HCT116 (cell line): ENCODE measurements around the gene TTLL11. TPM values are rescaled to one million over a fixed set of nuclear protein-coding genes. Genes with fewer than 3 reads are reported as not detected.

ENCODE experiments used
- ATAC-seq: fragments of 200-7000 bp; cut with Tn5 transposase; 2 replicates; pipeline ENCODE4 v1.9.1; 2020; ENCODE audit warnings: mild to moderate bottlenecking, moderate library complexity
- BruUV-seq: library from RNA; stranded (reverse); fragments of 400-500 nt; replicated peaks from 2 replicates; lab custom pipeline; 2021; lab: Mats Ljungman, UMichigan
- CTCF ChIA-PET: fragments of 300-600 bp; sonication (Branson Sonifier 250); formaldehyde crosslinking; loops from one replicate; lab custom pipeline; 2021; ENCODE audit warnings: antibody characterized with exemption; lab: Charles Lee
- POLR2A ChIA-PET: fragments of 300-600, 350-600 bp; sonication (Branson Sonifier 250); formaldehyde crosslinking; loops from one replicate; lab custom pipeline; 2021; ENCODE audit warnings: antibody characterized with exemption; lab: Charles Lee
- RAD21 ChIA-PET, 2 experiments: fragments of 300-600 bp; sonication (Branson Sonifier 250); formaldehyde crosslinking; loops; one replicate each; lab custom pipeline; 2023; ENCODE audit warnings: low total read pairs in 2 of 2; ENCODE audit not compliant: uncharacterized antibody in 2 of 2, unreplicated experiment in 2 of 2, low non-redundant PET in 1 of 2; lab: Charles Lee
- DNase-seq: peaks from one replicate; pipeline ENCODE4 v3.0.0-alpha.2; 2010; ENCODE audit warnings: low read depth, low spot score
- H2AFZ ChIP-seq: fragments of 200-600 bp; shearing (Covaris generic), sonication (generic); 2 replicates; pipeline ENCODE4 v1.6.1; 2017; ENCODE audit warnings: low read depth, mixed run types, mixed read lengths, antibody characterized with exemption, low read length; ENCODE audit not compliant: poor library complexity, severe bottlenecking
- H3K27ac ChIP-seq: 2 replicates; pipeline ENCODE4 v1.5.1; 2012; ENCODE audit warnings: low read depth, low read length
- H3K27me3 ChIP-seq: fragments of 200-600 bp; sonication (generic); 2 replicates; pipeline ENCODE4 v1.6.1; 2016; ENCODE audit warnings: mixed run types, low read length, mixed read lengths; ENCODE audit not compliant: insufficient read depth
- H3K36me3 ChIP-seq, 2 experiments: fragments of 200-500 bp in 1 of 2; fragments of 200-600 bp in 1 of 2; sonication (Bioruptor generic) in 1 of 2; sonication (generic) in 1 of 2; 2 replicates each; pipeline versions ENCODE4 v1.5.1 to v1.6.1; 2014 to 2016; ENCODE audit warnings: low read length in 2 of 2, inconsistent platforms in 1 of 2, mixed read lengths in 1 of 2, mixed run types in 1 of 2; ENCODE audit not compliant: insufficient read depth in 2 of 2, control insufficient read depth in 1 of 2
- H3K4me1 ChIP-seq, 2 experiments: fragments of 200-600 bp in 1 of 2; sonication (generic) in 1 of 2; 2 replicates each; pipeline versions ENCODE4 v1.5.1 to v1.6.1; 2012 to 2017; ENCODE audit warnings: low read length in 2 of 2, inconsistent platforms in 1 of 2, mild to moderate bottlenecking in 1 of 2, mixed read lengths in 1 of 2, mixed run types in 1 of 2, moderate library complexity in 1 of 2; ENCODE audit not compliant: insufficient read depth in 2 of 2, control insufficient read depth in 1 of 2
- H3K4me2 ChIP-seq: fragments of 200-600 bp; sonication (generic); 2 replicates; pipeline ENCODE4 v1.6.1; 2017; ENCODE audit warnings: mixed run types, low read length, mixed read lengths
- H3K4me3 ChIP-seq, 2 experiments: fragments of 200-600 bp in 1 of 2; sonication (generic) in 1 of 2; replicated peaks in 1 of 2; 2 replicates each; pipeline ENCODE4 v1.5.1; 2011 to 2016; ENCODE audit warnings: low read length in 2 of 2, control low read depth in 1 of 2, low read depth in 1 of 2, mild to moderate bottlenecking in 1 of 2, mixed read lengths in 1 of 2, mixed run types in 1 of 2
- H3K79me2 ChIP-seq: fragments of 200-600 bp; sonication (generic); 2 replicates; pipeline ENCODE4 v1.6.1; 2017; ENCODE audit warnings: mild to moderate bottlenecking, mixed run types, low read length, moderate library complexity, mixed read lengths; ENCODE audit not compliant: insufficient read depth
- H3K9ac ChIP-seq: fragments of 200-600 bp; sonication (generic); 2 replicates; pipeline ENCODE4 v1.6.1; 2016; ENCODE audit warnings: low read length, mixed read lengths
- H3K9me2 ChIP-seq: fragments of 200-600 bp; sonication (generic), shearing (Covaris generic); 2 replicates; pipeline ENCODE4 v1.6.1; 2017; ENCODE audit warnings: mixed run types, mild to moderate bottlenecking, moderate library complexity; ENCODE audit not compliant: insufficient read depth
- H3K9me3 ChIP-seq, 2 experiments: fragments of 200-500 bp in 1 of 2; fragments of 200-600 bp in 1 of 2; sonication (Bioruptor generic) in 1 of 2; sonication (generic) in 1 of 2; 2 replicates each; pipeline ENCODE4 v1.6.1; 2014 to 2017; ENCODE audit warnings: low read length in 2 of 2, mixed read lengths in 2 of 2, inconsistent platforms in 1 of 2, low read depth in 1 of 2, mild to moderate bottlenecking in 1 of 2, mixed run types in 1 of 2, moderate library complexity in 1 of 2; ENCODE audit not compliant: control insufficient read depth in 1 of 2, insufficient read depth in 1 of 2
- H4K20me1 ChIP-seq: fragments of 200-600 bp; sonication (generic), shearing (Covaris generic); 2 replicates; pipeline ENCODE4 v1.6.1; 2017; ENCODE audit warnings: mixed run types, mild to moderate bottlenecking, moderate library complexity; ENCODE audit not compliant: insufficient read depth
- ATF3 ChIP-seq: IDR thresholded peaks from 2 replicates; pipeline ENCODE4 v1.6.1; 2012
- CBX3 ChIP-seq: IDR thresholded peaks from 2 replicates; pipeline ENCODE4 v1.6.1; 2012; ENCODE audit warnings: low read depth
- CTCF ChIP-seq, 3 experiments: fragments of 200-600 bp in 1 of 3; sonication (generic) in 1 of 3; IDR thresholded peaks in 2 of 3; conservative IDR thresholded peaks in 1 of 3; 2 replicates each; pipeline ENCODE4 v1.5.1; 2012 to 2017; ENCODE audit warnings: low read depth in 2 of 3, low read length in 2 of 3, antibody characterized with exemption in 1 of 3, borderline replicate concordance in 1 of 3, control low read depth in 1 of 3, mild to moderate bottlenecking in 1 of 3, mixed read lengths in 1 of 3, mixed run types in 1 of 3, moderate library complexity in 1 of 3; ENCODE audit not compliant: insufficient read depth in 1 of 3
- POLR2A ChIP-seq: IDR thresholded peaks from 2 replicates; pipeline ENCODE4 v1.7.0; 2011; ENCODE audit warnings: borderline replicate concordance; ENCODE audit not compliant: insufficient read depth, insufficient read length; ENCODE audit errors: extremely low read depth
- SP1 ChIP-seq: IDR thresholded peaks from 2 replicates; pipeline ENCODE4 v1.6.1; 2012; ENCODE audit warnings: low read depth
- YY1 ChIP-seq: IDR thresholded peaks from 2 replicates; pipeline ENCODE4 v1.6.1; 2011; ENCODE audit warnings: low read length, low read depth, moderate library complexity, mild to moderate bottlenecking; ENCODE audit not compliant: insufficient replicate concordance; ENCODE audit errors: extremely low read depth
- ZBTB33 ChIP-seq: IDR thresholded peaks from 2 replicates; pipeline ENCODE4 v1.6.1; 2011; ENCODE audit warnings: mild to moderate bottlenecking, low read length, moderate library complexity; ENCODE audit not compliant: insufficient replicate concordance; ENCODE audit errors: extremely low read depth
- intact Hi-C: fragments of 100-400 bp; cut with micrococcal nuclease; formaldehyde crosslinking; loops from 2 replicates; pipeline ENCODE4 v1.10.0; 2022
- total RNA-seq: library from RNA; stranded (reverse); gene quantifications from one replicate; pipeline ENCODE4 v1.2.1, GENCODE V29; 2021; ENCODE audit not compliant: unreplicated experiment
- TF ChIP-seq, protein P1 (sequence below): IDR thresholded peaks from 2 replicates; pipeline ENCODE4 v1.6.1; 2012; ENCODE audit warnings: low read depth

TTLL11 gene
- total RNA-seq, 1 experiment from 2014 or later: 2.2 TPM

- TF ChIP-seq, protein P1, sequence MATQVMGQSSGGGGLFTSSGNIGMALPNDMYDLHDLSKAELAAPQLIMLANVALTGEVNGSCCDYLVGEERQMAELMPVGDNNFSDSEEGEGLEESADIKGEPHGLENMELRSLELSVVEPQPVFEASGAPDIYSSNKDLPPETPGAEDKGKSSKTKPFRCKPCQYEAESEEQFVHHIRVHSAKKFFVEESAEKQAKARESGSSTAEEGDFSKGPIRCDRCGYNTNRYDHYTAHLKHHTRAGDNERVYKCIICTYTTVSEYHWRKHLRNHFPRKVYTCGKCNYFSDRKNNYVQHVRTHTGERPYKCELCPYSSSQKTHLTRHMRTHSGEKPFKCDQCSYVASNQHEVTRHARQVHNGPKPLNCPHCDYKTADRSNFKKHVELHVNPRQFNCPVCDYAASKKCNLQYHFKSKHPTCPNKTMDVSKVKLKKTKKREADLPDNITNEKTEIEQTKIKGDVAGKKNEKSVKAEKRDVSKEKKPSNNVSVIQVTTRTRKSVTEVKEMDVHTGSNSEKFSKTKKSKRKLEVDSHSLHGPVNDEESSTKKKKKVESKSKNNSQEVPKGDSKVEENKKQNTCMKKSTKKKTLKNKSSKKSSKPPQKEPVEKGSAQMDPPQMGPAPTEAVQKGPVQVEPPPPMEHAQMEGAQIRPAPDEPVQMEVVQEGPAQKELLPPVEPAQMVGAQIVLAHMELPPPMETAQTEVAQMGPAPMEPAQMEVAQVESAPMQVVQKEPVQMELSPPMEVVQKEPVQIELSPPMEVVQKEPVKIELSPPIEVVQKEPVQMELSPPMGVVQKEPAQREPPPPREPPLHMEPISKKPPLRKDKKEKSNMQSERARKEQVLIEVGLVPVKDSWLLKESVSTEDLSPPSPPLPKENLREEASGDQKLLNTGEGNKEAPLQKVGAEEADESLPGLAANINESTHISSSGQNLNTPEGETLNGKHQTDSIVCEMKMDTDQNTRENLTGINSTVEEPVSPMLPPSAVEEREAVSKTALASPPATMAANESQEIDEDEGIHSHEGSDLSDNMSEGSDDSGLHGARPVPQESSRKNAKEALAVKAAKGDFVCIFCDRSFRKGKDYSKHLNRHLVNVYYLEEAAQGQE: no peak
- TF ChIP-seq CTCF (IDR thresholded peaks at IDR 0.05 in 2 of 3, conservative IDR thresholded peaks at IDR 0.05 in 1 of 3; ENCODE audit: borderline replicate concordance in 1 of 3, insufficient read depth in 1 of 3, low read depth in 2 of 3, low read length in 2 of 3): no peak
These were observed 2.7 kb downstream of the TTLL11 start (continued) for GRCh38 chr9:122090287-122090883.

- no peak overlapping the region for H3K4me3 ChIP-seq
- RAD21 ChIA-PET: no interaction called here
- no peaks in the 10 kb centered on the region for H3K9me2 ChIP-seq
- intact Hi-C loops: no loop called here
- no peak for ATAC-seq
- no peaks in the 10 kb centered on the region for H3K9me3 ChIP-seq
- H3K4me2 ChIP-seq: no peak overlapping the region
- H3K27me3 ChIP-seq: no peaks in the 10 kb centered on the region
- H3K79me2 ChIP-seq: no peaks in the 10 kb centered on the region; the same call in 1 of the 2 replicates
- TF ChIP-seq, protein P1: no peak
- TF ChIP-seq YY1 (no peak), CBX3 (no peak), POLR2A (no peak), ATF3 (no peak), SP1 (no peak), ZBTB33 (no peak)
- POLR2A ChIA-PET: no interaction called here
- BruUV-seq: no TSS peak
- no peak overlapping the region for H3K9ac ChIP-seq
- no peak overlapping the region for H3K27ac ChIP-seq
- no peak overlapping the region for H2AFZ ChIP-seq
- no peaks in the 10 kb centered on the region for H4K20me1 ChIP-seq
- no peaks in the 10 kb centered on the region for H3K36me3 ChIP-seq
- CTCF ChIA-PET: interaction anchor here (2.0 kb wide), 1 partner anchor 10 kb away, joined by 9 read pairs; no protein-coding TSS in a partner anchor
- H3K4me1 ChIP-seq: peaks cover 9 to 15% of the 10 kb centered on the region in 2 experiments
- DNase-seq: no peak
These were observed 4.0 kb downstream of the TTLL11 start for GRCh38 chr9:122088880-122089706.
